NCI-H510A (cell line): ENCODE measurements around the gene PLBD2.

Experiments
- DNase-seq: peaks from one replicate; lab custom pipeline; 2025; lab: John Stamatoyannopoulos, UW

PLBD2 gene

GRCh38 chr12:113370923-113371682 lies 12.7 kb downstream of the PLBD2 start:
- DNase-seq: no peak

- DNase-seq: no peak
These were observed 13.4 kb downstream of the PLBD2 start for GRCh38 chr12:113371808-113372207.

GRCh38 chr12:113372371-113372770 lies 14.0 kb downstream of the PLBD2 start:
- no peak for DNase-seq

- no peak for DNase-seq
These were observed 15.1 kb downstream of the PLBD2 start for GRCh38 chr12:113373440-113373839.

- DNase-seq: no peak
These were observed 15.6 kb downstream of the PLBD2 start for GRCh38 chr12:113373969-113374368.

GRCh38 chr12:113374823-113375428 lies 16.5 kb downstream of the PLBD2 start:
- no peak for DNase-seq

GRCh38 chr12:113378291-113378690 lies 19.9 kb downstream of the PLBD2 start:
- no peak for DNase-seq

- DNase-seq: no peak
These were observed 22.8 kb downstream of the PLBD2 start for GRCh38 chr12:113381220-113381619.

- no peak for DNase-seq
These were observed 23.8 kb downstream of the PLBD2 start for GRCh38 chr12:113382206-113382605.

GRCh38 chr12:113384778-113385177 lies 26.4 kb downstream of the PLBD2 start:
- no peak for DNase-seq

- DNase-seq: no peak
These were observed 27.0 kb downstream of the PLBD2 start for GRCh38 chr12:113385282-113385882.

GRCh38 chr12:113386866-113387566 lies 28.6 kb downstream of the PLBD2 start:
- no peak for DNase-seq

GRCh38 chr12:113387631-113388030 lies 29.2 kb downstream of the PLBD2 start:
- no peak for DNase-seq

GRCh38 chr12:113388351-113388750 lies 30.0 kb downstream of the PLBD2 start:
- no peak for DNase-seq

GRCh38 chr12:113390064-113391043 lies 32.0 kb downstream of the PLBD2 start:
- DNase-seq: no peak

GRCh38 chr12:113391145-113391544 lies 32.8 kb downstream of the PLBD2 start:
- DNase-seq: no peak

- no peak for DNase-seq
These were observed 33.4 kb downstream of the PLBD2 start for GRCh38 chr12:113391650-113392337.

- DNase-seq: no peak
These were observed 34.1 kb downstream of the PLBD2 start for GRCh38 chr12:113392520-113392919.

- no peak for DNase-seq
These were observed 34.7 kb downstream of the PLBD2 start for GRCh38 chr12:113392988-113393579.

- no peak for DNase-seq
These were observed 35.4 kb downstream of the PLBD2 start for GRCh38 chr12:113393749-113394148.
